GM12872 (cell line): ENCODE data around the gene RELL2.

ENCODE experiments used
- TF ChIP-seq, protein P1 (sequence below): IDR thresholded peaks from 3 replicates; pipeline ENCODE4 v1.5.1; 2011; ENCODE audit warnings: low read depth, mild to moderate bottlenecking, low read length, moderate library complexity; ENCODE audit not compliant: insufficient read depth

RELL2 gene

GRCh38 chr5:141637123-141637766, 448 bp downstream of the RELL2 start:
- TF ChIP-seq, protein P1, sequence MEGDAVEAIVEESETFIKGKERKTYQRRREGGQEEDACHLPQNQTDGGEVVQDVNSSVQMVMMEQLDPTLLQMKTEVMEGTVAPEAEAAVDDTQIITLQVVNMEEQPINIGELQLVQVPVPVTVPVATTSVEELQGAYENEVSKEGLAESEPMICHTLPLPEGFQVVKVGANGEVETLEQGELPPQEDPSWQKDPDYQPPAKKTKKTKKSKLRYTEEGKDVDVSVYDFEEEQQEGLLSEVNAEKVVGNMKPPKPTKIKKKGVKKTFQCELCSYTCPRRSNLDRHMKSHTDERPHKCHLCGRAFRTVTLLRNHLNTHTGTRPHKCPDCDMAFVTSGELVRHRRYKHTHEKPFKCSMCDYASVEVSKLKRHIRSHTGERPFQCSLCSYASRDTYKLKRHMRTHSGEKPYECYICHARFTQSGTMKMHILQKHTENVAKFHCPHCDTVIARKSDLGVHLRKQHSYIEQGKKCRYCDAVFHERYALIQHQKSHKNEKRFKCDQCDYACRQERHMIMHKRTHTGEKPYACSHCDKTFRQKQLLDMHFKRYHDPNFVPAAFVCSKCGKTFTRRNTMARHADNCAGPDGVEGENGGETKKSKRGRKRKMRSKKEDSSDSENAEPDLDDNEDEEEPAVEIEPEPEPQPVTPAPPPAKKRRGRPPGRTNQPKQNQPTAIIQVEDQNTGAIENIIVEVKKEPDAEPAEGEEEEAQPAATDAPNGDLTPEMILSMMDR, result no peak

DNA sequence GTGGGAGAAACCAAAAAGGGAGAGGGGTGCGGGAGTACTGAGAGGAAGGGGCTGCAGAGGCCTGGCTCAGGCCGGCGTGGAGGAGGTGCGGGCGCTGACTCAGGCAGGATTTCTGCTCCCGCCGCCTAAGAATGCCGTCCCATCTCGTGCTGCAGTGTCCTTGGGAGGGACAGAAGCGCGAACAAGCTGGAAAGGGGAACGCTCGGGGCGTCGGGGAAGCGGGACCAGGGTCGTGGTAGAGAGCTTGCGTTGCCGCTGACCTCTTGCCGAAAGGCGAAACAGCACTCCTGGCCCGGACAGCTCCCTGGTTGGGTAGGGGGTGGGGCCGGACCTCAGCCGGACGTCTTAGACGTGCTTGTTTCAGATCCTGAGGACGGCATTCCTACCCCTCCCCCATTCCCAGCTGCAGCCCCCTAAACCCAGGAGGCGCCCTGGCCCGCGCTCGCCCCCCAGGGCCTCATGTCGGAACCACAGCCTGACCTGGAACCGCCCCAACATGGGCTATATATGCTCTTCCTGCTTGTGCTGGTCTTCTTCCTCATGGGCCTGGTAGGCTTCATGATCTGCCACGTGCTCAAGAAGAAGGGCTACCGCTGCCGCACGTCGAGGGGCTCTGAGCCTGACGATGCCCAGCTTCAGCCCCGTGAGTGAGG, 1.1 kb downstream of the RELL2 start:
- TF ChIP-seq, protein P1, result peak; percentile 64

DNA sequence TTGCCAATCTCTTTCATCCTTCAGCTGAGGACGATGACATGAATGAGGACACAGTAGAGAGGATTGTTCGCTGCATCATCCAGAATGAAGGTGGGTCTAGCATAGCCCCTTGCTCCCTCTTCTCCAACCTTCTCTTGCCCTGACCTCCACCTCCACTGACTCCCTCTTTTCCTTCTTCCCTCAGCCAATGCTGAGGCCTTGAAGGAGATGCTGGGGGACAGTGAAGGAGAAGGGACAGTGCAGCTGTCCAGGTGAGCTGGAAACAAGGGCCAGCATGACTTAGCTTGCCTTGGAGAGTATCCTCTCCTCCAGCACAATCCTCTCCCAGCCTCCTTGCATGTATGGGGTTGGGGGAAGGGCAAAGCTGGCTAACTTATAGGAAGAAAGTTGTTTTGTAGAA, 2.0 kb downstream of the RELL2 start:
- TF ChIP-seq, protein P1, result no peak

DNA sequence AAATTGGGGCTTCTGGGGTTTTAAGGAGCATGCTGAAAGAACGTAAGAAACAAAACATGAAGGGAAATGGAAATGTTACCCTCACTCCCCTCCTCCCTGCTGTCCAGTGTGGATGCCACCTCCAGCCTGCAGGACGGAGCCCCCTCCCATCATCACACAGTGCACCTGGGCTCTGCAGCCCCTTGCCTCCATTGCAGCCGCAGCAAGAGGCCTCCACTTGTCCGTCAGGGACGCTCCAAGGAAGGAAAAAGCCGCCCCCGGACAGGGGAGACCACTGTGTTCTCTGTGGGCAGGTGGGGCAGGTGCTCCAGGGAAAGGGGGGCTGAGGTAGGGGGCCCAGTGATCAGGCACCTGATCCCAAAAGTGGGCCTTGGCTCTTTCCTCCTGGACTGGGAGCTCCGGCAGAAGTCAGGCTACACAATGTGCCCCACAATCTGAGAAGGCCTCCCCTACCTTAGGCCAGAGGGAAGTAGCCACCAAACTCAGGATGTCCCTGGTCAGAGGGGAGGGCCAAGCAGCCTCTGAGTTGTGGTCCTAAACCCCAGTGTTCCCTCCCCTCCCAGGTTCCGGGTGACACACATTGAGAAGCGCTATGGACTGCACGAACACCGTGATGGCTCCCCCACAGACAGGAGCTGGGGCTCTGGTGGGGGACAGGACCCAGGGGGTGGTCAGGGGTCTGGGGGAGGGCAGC, 2.7 kb downstream of the RELL2 start:
- TF ChIP-seq, protein P1, result no peak

GRCh38 chr5:141640051-141640415, 3.2 kb downstream of the RELL2 start:
- TF ChIP-seq, protein P1, result no peak

DNA sequence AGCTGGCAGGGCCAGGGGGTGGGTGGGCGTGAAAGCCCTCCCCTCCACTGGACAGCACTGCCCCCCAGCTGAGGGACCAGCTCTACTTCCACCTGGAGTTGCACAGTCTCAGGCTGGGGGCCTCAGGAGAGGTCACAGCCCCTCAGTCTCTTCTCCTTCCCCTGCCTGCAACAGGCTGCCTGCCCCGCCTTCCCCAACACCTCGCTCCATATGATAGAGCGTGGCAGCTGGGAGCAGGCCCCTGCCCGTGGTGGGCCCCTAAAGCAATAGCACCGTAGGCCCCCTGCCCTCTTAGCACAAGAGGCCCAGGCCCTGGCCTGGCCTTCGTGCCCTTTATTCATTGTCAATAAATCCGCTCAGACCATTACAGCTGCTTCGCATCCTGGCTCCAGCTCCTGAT, 3.9 kb downstream of the RELL2 start:
- TF ChIP-seq, protein P1, result no peak

- TF ChIP-seq, protein P1, result no peak; the same call in 2 of the 3 replicates
Measured at GRCh38 chr5:141641634-141642267, 5.0 kb downstream of the RELL2 start.
